GM12878 (cell line): ENCODE measurements around the gene BCL2. TPM values are rescaled to one million over a fixed set of nuclear protein-coding genes. Genes with fewer than 3 reads are reported as not detected.

Experiments
- ATAC-seq: fragments of 200-7000 bp; cut with Tn5 transposase; 3 replicates; pipeline ENCODE4 v1.9.1; 2020; ENCODE audit warnings: mild to moderate bottlenecking, moderate library complexity
- BruUV-seq: library from RNA; stranded (reverse); fragments of 400-500 nt; replicated peaks from 2 replicates; lab custom pipeline; 2021; lab: Mats Ljungman, UMichigan
- CTCF ChIA-PET: fragments of 300-600 bp; sonication (Branson Sonifier 250); formaldehyde crosslinking; extraction: SDS; loops from one replicate; lab custom pipeline; 2021; ENCODE audit warnings: inconsistent platforms; lab: Yijun Ruan, JAX
- POLR2A ChIA-PET: fragments of 350-600 bp; formaldehyde crosslinking; extraction: SDS; loops from one replicate; lab custom pipeline; 2021; ENCODE audit warnings: inconsistent platforms; lab: Charles Lee
- RAD21 ChIA-PET: fragments of 300-600 bp; sonication (Branson Sonifier 250); formaldehyde crosslinking; loops from one replicate; lab custom pipeline; 2023; ENCODE audit warnings: antibody characterized with exemption; ENCODE audit not compliant: unreplicated experiment; lab: Charles Lee
- SMC1A ChIA-PET: fragments of 300-600 bp; sonication (Branson Sonifier 250); formaldehyde crosslinking; loops from one replicate; lab custom pipeline; 2023; ENCODE audit not compliant: unreplicated experiment, uncharacterized antibody; lab: Charles Lee
- DNase-seq: peaks from one replicate; pipeline ENCODE4 v3.0.0-alpha.2; 2011; ENCODE audit warnings: low read depth, low spot score
- FAIRE-seq: peaks from 3 replicates; lab custom pipeline; 2011; peaks lifted over from hg19 to GRCh38; lab: Jason Lieb, UNC
- H2AFZ ChIP-seq: 2 replicates; pipeline ENCODE4 v1.6.0; 2011; ENCODE audit warnings: low read depth, low read length, control low read depth; ENCODE audit not compliant: control insufficient read depth
- H3K27ac ChIP-seq: 2 replicates; pipeline ENCODE4 v1.5.1; 2011; ENCODE audit warnings: control low read depth; ENCODE audit not compliant: control insufficient read depth, insufficient read depth
- H3K27me3 ChIP-seq, 2 experiments: replicated peaks in 1 of 2; 2 replicates each; pipeline versions ENCODE4 v1.6.0 to v1.6.1; 2011; ENCODE audit warnings: low read length in 1 of 2; ENCODE audit not compliant: control insufficient read depth in 2 of 2, insufficient read depth in 2 of 2
- H3K36me3 ChIP-seq, 2 experiments: 2 replicates each; pipeline ENCODE4 v1.5.1; 2011; ENCODE audit warnings: low read length in 1 of 2; ENCODE audit not compliant: control insufficient read depth in 2 of 2, insufficient read depth in 2 of 2
- H3K4me1 ChIP-seq: 2 replicates; pipeline ENCODE4 v1.6.1; 2011; ENCODE audit warnings: mild to moderate bottlenecking, low read length, moderate library complexity, mixed read lengths; ENCODE audit not compliant: control insufficient read depth, insufficient read depth
- H3K4me2 ChIP-seq: 2 replicates; pipeline ENCODE4 v1.6.0; 2011; ENCODE audit warnings: control low read depth; ENCODE audit not compliant: control insufficient read depth, insufficient read depth
- H3K4me3 ChIP-seq: fragments of 200-600 bp; sonication (generic); 2 replicates; pipeline ENCODE4 v1.5.1; 2016
- H3K79me2 ChIP-seq: 2 replicates; pipeline ENCODE4 v1.6.0; 2011; ENCODE audit warnings: low read length; ENCODE audit not compliant: control insufficient read depth, insufficient read depth
- H3K9ac ChIP-seq: 2 replicates; pipeline ENCODE4 v1.8.0; 2011; ENCODE audit warnings: low read length, control low read depth, mixed read lengths; ENCODE audit not compliant: control insufficient read depth, insufficient read depth
- H3K9me3 ChIP-seq: replicated peaks from 3 replicates; pipeline ENCODE4 v1.5.1; 2011; ENCODE audit warnings: mild to moderate bottlenecking, low read length; ENCODE audit not compliant: control insufficient read depth, insufficient read depth
- H4K20me1 ChIP-seq: 2 replicates; pipeline ENCODE4 v1.6.0; 2011; ENCODE audit not compliant: control insufficient read depth, insufficient read depth
- ASH2L ChIP-seq: fragments of 300-600, 200-600 bp; sonication (generic); IDR thresholded peaks from 2 replicates; pipeline ENCODE4 v1.6.1; 2017; ENCODE audit warnings: low read depth, mild to moderate bottlenecking, borderline replicate concordance
- CHD4 ChIP-seq: fragments of 200-600 bp; sonication (generic); IDR thresholded peaks from 2 replicates; pipeline ENCODE4 v1.6.1; 2016; ENCODE audit warnings: mild to moderate bottlenecking
- EED ChIP-seq: sonication (generic); IDR thresholded peaks from 2 replicates; pipeline ENCODE4 v1.6.1; 2016; ENCODE audit warnings: antibody characterized with exemption, low read depth
- EP300 ChIP-seq, 2 experiments: fragments of 150-350 bp in 1 of 2; IDR thresholded peaks; 2 replicates each; pipeline ENCODE4 v1.6.1; 2011 to 2012; ENCODE audit warnings: low read depth in 2 of 2, low read length in 2 of 2, borderline replicate concordance in 1 of 2, improper control_type of control experiment in 1 of 2, inconsistent platforms in 1 of 2; ENCODE audit not compliant: control insufficient read depth in 1 of 2
- FOXK2 ChIP-seq: fragments of 450-650 bp; IDR thresholded peaks from 2 replicates; pipeline ENCODE4 v1.6.1; 2017; ENCODE audit warnings: mild to moderate bottlenecking, moderate library complexity
- FOXM1 ChIP-seq: IDR thresholded peaks from 2 replicates; pipeline ENCODE4 v1.6.1; 2012; ENCODE audit warnings: low read depth, mild to moderate bottlenecking, inconsistent platforms, low read length, moderate library complexity
- MEF2A ChIP-seq: IDR thresholded peaks from 2 replicates; pipeline ENCODE4 v1.6.1; 2011; ENCODE audit warnings: low read depth, mild to moderate bottlenecking, low read length, moderate library complexity; ENCODE audit not compliant: insufficient read depth
- POLR2AphosphoS2 ChIP-seq: IDR thresholded peaks from 2 replicates; pipeline ENCODE4 v1.6.1; 2011; ENCODE audit warnings: low read depth, mild to moderate bottlenecking, low read length, improper control_type of control experiment, moderate library complexity
- RELA ChIP-seq: fragments of 450-650 bp; IDR thresholded peaks from 2 replicates; pipeline ENCODE4 v1.8.0; 2014; ENCODE audit warnings: borderline replicate concordance; ENCODE audit not compliant: partially characterized antibody
- SMC3 ChIP-seq: IDR thresholded peaks from 2 replicates; pipeline ENCODE4 v1.6.1; 2011; ENCODE audit warnings: low read length, improper control_type of control experiment, borderline replicate concordance
- SREBF1 ChIP-seq: IDR thresholded peaks from 2 replicates; pipeline ENCODE4 v1.6.1; 2012; ENCODE audit warnings: mild to moderate bottlenecking, low read length
- ZNF24 ChIP-seq: fragments of 450-650 bp; IDR thresholded peaks from 2 replicates; pipeline ENCODE4 v1.6.1; 2017; ENCODE audit warnings: antibody characterized with exemption, mild to moderate bottlenecking
- WGBS: methylation state at CpG from one replicate; pipeline ENCODE4 v1.1.6; 2016; ENCODE audit warnings: low lambda C conversion rate; ENCODE audit not compliant: insufficient replicate concordance, insufficient coverage; ENCODE audit errors: missing lambda C conversion rate; 5-methylcytosine and 5-hydroxymethylcytosine counted together
- in situ Hi-C: fragments of 300-500 bp; cut with MboI; formaldehyde crosslinking; loops from 9 replicates; pipeline ENCODE4 v1.14.3; 2018; ENCODE audit warnings: mixed read lengths
- intact Hi-C: fragments of 100-400 bp; cut with micrococcal nuclease; formaldehyde crosslinking; loops from one replicate; pipeline ENCODE4 v1.14.2; 2022; ENCODE audit not compliant: unreplicated experiment
- polyA plus RNA-seq, 11 experiments: library from polyadenylated mRNA; depleted of rRNA in 4 of 11; unstranded in 6 of 11; stranded (reverse) in 5 of 11; fragments of >200 nt; fragmentation: Nextera tagmentation in 4 of 11; fragmentation: Illumina TruSeq in 1 of 11; extraction: Ambion mirVana in 4 of 11; extraction: Trizol in 1 of 11; gene quantifications; 1 replicate in 1 of 11; 2 replicates in 10 of 11; pipeline versions ENCODE4 v1.2.1 to v1.2.3, GENCODE V29; 2011 to 2016; ENCODE audit warnings: inconsistent platforms in 2 of 11, missing spikeins in 2 of 11, low read depth in 1 of 11
- total RNA-seq, 4 experiments: library from RNA; depleted of rRNA in 3 of 4; stranded (reverse); fragments of >200 nt in 3 of 4; fragmentation: Illumina TruSeq in 1 of 4; extraction: Trizol in 1 of 4; gene quantifications; 2 replicates each; pipeline versions ENCODE4 v1.2.1 to v1.2.3, GENCODE V29; 2013 to 2021
- TF ChIP-seq, protein P1 (sequence below): fragments of 450-650 bp; IDR thresholded peaks from 2 replicates; pipeline ENCODE4 v1.6.1; 2017; ENCODE audit warnings: antibody characterized with exemption, mild to moderate bottlenecking, moderate library complexity

BCL2 gene
- total and polyA plus RNA-seq, 10 of the 15 experiments (the other 5 are each of a cell fraction or from before 2014, with no cell fraction given) = 4.1 to 47.8 (median 19.3) TPM

DNA sequence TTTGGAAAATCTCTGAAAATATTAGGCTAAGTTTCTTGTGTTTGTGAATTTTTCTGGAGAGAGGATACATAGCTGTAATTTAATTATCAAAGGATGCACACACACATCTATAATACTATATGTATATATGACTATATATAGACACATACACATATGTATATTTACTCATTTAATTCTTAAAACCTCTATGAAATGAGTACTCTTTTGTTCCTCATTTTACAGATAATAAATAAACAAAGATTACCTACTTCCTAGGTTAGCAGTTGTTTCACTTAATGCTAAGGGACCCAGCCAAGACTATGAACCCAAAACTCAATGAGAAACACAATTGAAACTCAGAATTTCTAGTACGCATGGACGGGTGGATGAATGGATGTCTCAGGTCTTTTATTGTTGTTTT, 145.6 kb downstream of the BCL2 start (continued):
- TF ChIP-seq EP300 (IDR thresholded peaks at IDR 0.05; ENCODE audit: borderline replicate concordance in 1 of 2, control insufficient read depth in 1 of 2, low read depth in 2 of 2, low read length in 2 of 2) = no peak
- TF ChIP-seq, all 136 proteins: peak for 0

- peaks cover 0 to 5% of the 10 kb centered on the region in 2 experiments; a peak in 2 of 4 replicates for H3K36me3 ChIP-seq
- no peak overlapping the region for H3K4me3 ChIP-seq
- no peak overlapping the region for H3K9ac ChIP-seq
- RAD21 ChIA-PET = no interaction called here
- no peak overlapping the region for H3K27ac ChIP-seq
- in situ Hi-C loops = no loop called here
- H3K9me3 ChIP-seq = peaks cover 1% of the 10 kb centered on the region; the same call in 2 of the 3 replicates
- no peaks in the 10 kb centered on the region for H3K27me3 ChIP-seq
- H3K4me2 ChIP-seq = no peak overlapping the region
- TF ChIP-seq CHD4 (no peak), EED (no peak), MEF2A (no peak), FOXK2 (no peak), POLR2AphosphoS2 (no peak), ASH2L (no peak), SMC3 (no peak), RELA (no peak), FOXM1 (no peak), ZNF24 (no peak), SREBF1 (no peak), EP300 (IDR thresholded peaks at IDR 0.05; ENCODE audit: borderline replicate concordance in 1 of 2, control insufficient read depth in 1 of 2, low read depth in 2 of 2, low read length in 2 of 2) (no peak)
- TF ChIP-seq, protein P1, sequence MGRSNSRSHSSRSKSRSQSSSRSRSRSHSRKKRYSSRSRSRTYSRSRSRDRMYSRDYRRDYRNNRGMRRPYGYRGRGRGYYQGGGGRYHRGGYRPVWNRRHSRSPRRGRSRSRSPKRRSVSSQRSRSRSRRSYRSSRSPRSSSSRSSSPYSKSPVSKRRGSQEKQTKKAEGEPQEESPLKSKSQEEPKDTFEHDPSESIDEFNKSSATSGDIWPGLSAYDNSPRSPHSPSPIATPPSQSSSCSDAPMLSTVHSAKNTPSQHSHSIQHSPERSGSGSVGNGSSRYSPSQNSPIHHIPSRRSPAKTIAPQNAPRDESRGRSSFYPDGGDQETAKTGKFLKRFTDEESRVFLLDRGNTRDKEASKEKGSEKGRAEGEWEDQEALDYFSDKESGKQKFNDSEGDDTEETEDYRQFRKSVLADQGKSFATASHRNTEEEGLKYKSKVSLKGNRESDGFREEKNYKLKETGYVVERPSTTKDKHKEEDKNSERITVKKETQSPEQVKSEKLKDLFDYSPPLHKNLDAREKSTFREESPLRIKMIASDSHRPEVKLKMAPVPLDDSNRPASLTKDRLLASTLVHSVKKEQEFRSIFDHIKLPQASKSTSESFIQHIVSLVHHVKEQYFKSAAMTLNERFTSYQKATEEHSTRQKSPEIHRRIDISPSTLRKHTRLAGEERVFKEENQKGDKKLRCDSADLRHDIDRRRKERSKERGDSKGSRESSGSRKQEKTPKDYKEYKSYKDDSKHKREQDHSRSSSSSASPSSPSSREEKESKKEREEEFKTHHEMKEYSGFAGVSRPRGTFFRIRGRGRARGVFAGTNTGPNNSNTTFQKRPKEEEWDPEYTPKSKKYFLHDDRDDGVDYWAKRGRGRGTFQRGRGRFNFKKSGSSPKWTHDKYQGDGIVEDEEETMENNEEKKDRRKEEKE = no peak
- CTCF ChIA-PET = interaction anchor here (1.3 kb wide), 1 partner anchor 47 kb away, joined by 3 read pairs; no protein-coding TSS in a partner anchor
- FAIRE-seq (no peak), DNase-seq (no peak), ATAC-seq (no peak)
- intact Hi-C loops = no loop called here
- no peaks in the 10 kb centered on the region for H4K20me1 ChIP-seq
- SMC1A ChIA-PET = interaction anchor here (1.1 to 7.0 kb wide), 3 partner anchors 6 to 21 kb away, joined by 3 to 70 read pairs (median 6); no protein-coding TSS in a partner anchor
- H2AFZ ChIP-seq = no peak overlapping the region
- peaks cover 42% of the 10 kb centered on the region for H3K79me2 ChIP-seq
- POLR2A ChIA-PET = interaction anchor here (0.9 to 1.3 kb wide), 2 partner anchors 12 to 40 kb away, joined by 3 read pairs; no protein-coding TSS in a partner anchor
- BruUV-seq = no TSS peak
- H3K4me1 ChIP-seq = peaks cover 15% of the 10 kb centered on the region
- WGBS = 97% methylated on average over 5 of the region's 5 CpGs
Measured at GRCh38 chr18:63169853-63170252, 149.7 kb downstream of the BCL2 start.
